ENCODE measurements around the gene FAT2.

DNA sequence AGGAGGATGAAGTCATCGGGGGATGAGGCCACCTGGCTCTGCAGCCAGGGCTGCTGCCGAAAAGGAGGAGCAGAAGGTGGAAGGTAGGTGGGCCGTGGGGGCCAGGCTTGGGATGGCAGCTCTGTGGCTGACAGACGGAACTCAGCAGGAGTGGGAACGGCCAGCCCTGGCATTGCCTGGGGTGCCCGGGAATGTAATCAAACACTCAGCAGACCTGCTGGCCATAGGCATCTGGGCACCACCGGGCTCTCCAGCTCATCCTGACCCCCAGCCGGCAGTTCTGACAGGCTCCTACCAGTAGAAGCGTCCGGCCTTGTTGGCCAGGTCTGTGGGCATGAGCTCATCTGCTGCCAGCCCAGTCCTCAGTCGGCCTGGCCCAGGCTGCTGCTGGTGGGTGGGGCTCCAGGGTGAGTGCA, 4.3 kb upstream of the FAT2 start:
- TF ChIP-seq, protein P1, sequence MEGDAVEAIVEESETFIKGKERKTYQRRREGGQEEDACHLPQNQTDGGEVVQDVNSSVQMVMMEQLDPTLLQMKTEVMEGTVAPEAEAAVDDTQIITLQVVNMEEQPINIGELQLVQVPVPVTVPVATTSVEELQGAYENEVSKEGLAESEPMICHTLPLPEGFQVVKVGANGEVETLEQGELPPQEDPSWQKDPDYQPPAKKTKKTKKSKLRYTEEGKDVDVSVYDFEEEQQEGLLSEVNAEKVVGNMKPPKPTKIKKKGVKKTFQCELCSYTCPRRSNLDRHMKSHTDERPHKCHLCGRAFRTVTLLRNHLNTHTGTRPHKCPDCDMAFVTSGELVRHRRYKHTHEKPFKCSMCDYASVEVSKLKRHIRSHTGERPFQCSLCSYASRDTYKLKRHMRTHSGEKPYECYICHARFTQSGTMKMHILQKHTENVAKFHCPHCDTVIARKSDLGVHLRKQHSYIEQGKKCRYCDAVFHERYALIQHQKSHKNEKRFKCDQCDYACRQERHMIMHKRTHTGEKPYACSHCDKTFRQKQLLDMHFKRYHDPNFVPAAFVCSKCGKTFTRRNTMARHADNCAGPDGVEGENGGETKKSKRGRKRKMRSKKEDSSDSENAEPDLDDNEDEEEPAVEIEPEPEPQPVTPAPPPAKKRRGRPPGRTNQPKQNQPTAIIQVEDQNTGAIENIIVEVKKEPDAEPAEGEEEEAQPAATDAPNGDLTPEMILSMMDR (IDR thresholded peaks at IDR 0.05) = no peak
- TF ChIP-seq POLR2A (IDR thresholded peaks at IDR 0.05) = no peak
